Activated CD4-positive, alpha-beta T cell treated with anti-CD3 and anti-CD28 coated beads, Interleukin-2, amount 10 ng/mL, durations not matched to agents 24 days and 14 days (primary cell): Measurements from ENCODE around the gene ITIH1. TPM values are rescaled to one million over a fixed set of nuclear protein-coding genes. Genes with fewer than 3 reads are reported as not detected.
"Not testable (repeated sequence)": the region's sequence is repeated elsewhere in the genome, so short reads cannot be mapped to it uniquely, and the experiment has no call there.

Experiments
- DNase-seq: peaks from one replicate; pipeline ENCODE4 v3.0.0; 2022
- H3K27ac Mint-ChIP-seq: one replicate; pipeline ENCODE4 v1.8.0; 2022; ENCODE audit warnings: mild to moderate bottlenecking, mixed read lengths
- H3K27me3 Mint-ChIP-seq: one replicate; pipeline ENCODE4 v1.8.0; 2022; ENCODE audit warnings: mixed read lengths
- H3K36me3 Mint-ChIP-seq: one replicate; pipeline ENCODE4 v1.8.0; 2022; ENCODE audit warnings: low read depth, mild to moderate bottlenecking, mixed read lengths
- H3K4me1 Mint-ChIP-seq: one replicate; pipeline ENCODE4 v1.8.0; 2021; ENCODE audit warnings: mixed read lengths
- H3K4me3 Mint-ChIP-seq: one replicate; pipeline ENCODE4 v1.8.0; 2022; ENCODE audit warnings: mild to moderate bottlenecking, moderate library complexity, mixed read lengths
- H3K9me3 Mint-ChIP-seq: one replicate; pipeline ENCODE4 v1.8.0; 2021; ENCODE audit warnings: mixed read lengths
- intact Hi-C: fragments of 100-400 bp; cut with micrococcal nuclease; formaldehyde crosslinking; loops from one replicate; pipeline ENCODE4 v1.15.1; 2023
- total RNA-seq: library from RNA; stranded (reverse); gene quantifications from 2 replicates; pipeline ENCODE4 v1.2.3, GENCODE V29; 2022

The ITIH1 gene
- total RNA-seq, 1 donor from 2014 or later, result not detected

DNA sequence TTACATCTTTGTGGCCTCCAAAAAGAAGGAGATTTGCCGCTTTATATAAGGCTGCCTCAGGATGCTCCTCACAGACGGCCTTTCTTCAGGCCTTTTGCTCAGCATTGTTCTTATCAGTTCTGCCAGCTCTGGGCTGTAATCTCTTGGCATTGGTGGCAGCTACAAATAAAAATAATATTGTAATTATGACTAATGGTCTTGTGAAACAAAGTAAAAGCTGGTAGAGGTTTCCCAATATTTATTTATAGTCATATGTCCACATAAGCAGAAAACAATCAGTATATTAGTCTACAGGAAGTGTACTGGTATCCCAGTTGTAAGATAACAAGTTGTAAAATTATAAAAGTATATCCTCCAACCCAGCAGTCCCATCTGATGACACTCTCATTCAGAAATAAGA, 13.9 kb upstream of the ITIH1 start:
- intact Hi-C loops, result no loop called here

GRCh38 chr3:52769786-52770455, 7.5 kb upstream of the ITIH1 start:
- intact Hi-C loops, result loop anchor here (2.0 to 5.0 kb wide), 3 partner anchors 63 to 127 kb away; partner anchors contain the start of genes GNL3, PBRM1, SPCS1 and STIMATE
- Mint-ChIP-seq H3K27ac (peak overlapping the region; percentile 74), H3K4me1 (peaks cover 19% of the 10 kb centered on the region), H3K27me3 (no peaks in the 10 kb centered on the region), H3K9me3 (no peaks in the 10 kb centered on the region), H3K36me3 (peaks cover 16% of the 10 kb centered on the region), H3K4me3 (peak overlapping the region; percentile 88)
- DNase-seq, result no peak

More for the DNA sequence above, 13.9 kb upstream of the ITIH1 start:
- H3K27ac Mint-ChIP-seq, result no peak overlapping the region
- no peaks in the 10 kb centered on the region for H3K27me3 Mint-ChIP-seq
- no peak for DNase-seq
- H3K36me3 Mint-ChIP-seq, result peaks cover 47% of the 10 kb centered on the region
- H3K4me1 Mint-ChIP-seq, result no peaks in the 10 kb centered on the region
- no peaks in the 10 kb centered on the region for H3K9me3 Mint-ChIP-seq
- no peak overlapping the region for H3K4me3 Mint-ChIP-seq

DNA sequence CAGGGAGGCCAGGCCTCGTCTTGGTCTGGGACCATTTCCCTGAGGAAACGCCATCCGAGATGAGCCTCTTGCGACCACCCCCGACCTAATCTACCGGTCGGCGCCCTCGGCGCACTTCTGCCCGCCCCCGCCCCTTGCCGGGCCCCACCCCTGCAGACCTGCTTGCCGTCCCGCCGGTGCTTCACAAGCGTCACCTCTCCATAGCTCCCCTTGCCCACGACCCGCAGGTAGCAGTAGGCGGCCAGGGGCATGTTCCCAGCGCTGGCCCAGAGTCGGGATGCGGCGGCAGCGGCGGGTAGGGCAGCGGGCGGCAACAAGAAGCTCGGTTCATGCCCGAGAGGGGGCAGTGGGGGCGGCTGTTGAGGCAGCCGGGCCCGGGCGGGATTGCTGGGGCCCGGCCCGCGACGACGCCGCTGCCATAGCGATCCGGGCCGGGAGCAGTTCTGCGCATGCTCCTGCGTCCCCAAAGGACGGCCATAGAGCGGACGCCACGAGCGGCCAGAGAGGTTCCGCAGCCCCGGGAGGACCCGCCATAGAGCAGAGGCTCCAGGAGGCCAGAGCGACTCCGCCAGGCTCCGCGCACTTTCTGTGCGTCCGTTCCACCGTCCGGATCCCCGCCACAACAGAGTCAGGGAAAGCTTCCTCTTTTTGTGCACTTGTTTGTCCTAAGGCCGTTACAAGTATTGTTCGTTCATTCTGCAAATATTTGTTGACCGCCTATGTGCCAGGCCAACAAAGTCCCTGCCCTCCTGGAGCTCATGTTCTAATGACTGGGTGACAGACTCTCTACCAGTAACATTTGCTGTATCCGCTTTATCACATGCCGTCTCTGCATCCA, 6.7 kb upstream of the ITIH1 start, which contains the start of gene NEK4:
Gene NEK4, minus strand, starts transcription at position 445 of the 838 bp plus-strand sequence. Its CDS starts 194 bp downstream, at position 251.
- DNase-seq, result peak; percentile 95
- Mint-ChIP-seq H3K27me3 (no peaks in the 10 kb centered on the region), H3K27ac (peak within 1 kb of the TSS; percentile 94), H3K4me1 (peaks cover 19% of the 10 kb centered on the region), H3K9me3 (no peaks in the 10 kb centered on the region), H3K4me3 (peak within 1 kb of the TSS; percentile 88), H3K36me3 (peaks cover 13% of the 10 kb centered on the region)
- intact Hi-C loops, result loop anchor here (2.0 to 5.0 kb wide), 3 partner anchors 64 to 127 kb away; partner anchors contain the start of genes GNL3, PBRM1, SPCS1 and STIMATE

DNA sequence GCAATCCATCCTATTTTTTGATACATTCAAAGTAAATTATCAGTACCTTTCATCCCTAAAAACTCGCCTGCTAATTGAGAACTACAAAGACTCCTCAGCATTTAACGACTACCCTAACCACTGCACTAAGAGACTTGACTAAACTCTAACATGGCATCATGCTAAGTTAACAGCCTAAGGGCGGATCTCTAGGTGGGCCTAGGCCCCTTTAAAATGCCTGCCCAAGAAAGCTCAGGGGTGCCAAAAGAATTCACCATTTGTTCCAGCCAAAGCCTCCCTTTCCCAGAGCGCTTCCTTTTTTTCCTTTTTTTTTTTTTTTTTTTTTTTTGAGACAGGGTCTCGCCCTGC, 6.1 kb upstream of the ITIH1 start:
- Mint-ChIP-seq H3K27ac (peak overlapping the region; percentile 94), H3K9me3 (no peaks in the 10 kb centered on the region), H3K4me1 (peaks cover 19% of the 10 kb centered on the region), H3K36me3 (peaks cover 10% of the 10 kb centered on the region), H3K4me3 (peak overlapping the region; percentile 88), H3K27me3 (no peaks in the 10 kb centered on the region)
- DNase-seq, result no peak
- intact Hi-C loops, result loop anchor here (2.0 to 5.0 kb wide), 3 partner anchors 65 to 126 kb away; partner anchors contain the start of genes GNL3, PBRM1, SPCS1 and STIMATE

DNA sequence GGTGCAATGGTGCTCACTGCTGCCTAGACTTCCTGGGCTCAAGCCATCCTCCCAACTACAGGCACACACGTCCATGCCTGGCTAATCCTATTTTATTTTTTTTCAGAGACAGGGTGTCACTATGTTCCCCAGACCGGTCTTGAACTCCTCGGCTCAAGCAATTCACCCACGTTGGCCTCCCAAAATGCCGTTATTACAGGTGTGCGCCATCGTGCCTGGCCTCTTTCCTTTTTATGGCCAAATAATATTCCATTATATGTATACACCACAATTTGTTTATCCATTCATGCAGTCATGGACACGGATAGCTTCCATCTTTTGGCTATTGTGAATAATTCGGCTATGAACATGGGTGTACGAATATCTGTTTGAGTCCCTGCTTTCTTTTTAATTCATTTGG, 5.7 kb upstream of the ITIH1 start:
- no peaks in the 10 kb centered on the region for H3K27me3 Mint-ChIP-seq
- peaks cover 10% of the 10 kb centered on the region for H3K36me3 Mint-ChIP-seq
- peak overlapping the region; percentile 88 for H3K4me3 Mint-ChIP-seq
- intact Hi-C loops, result loop anchor here (2.0 to 5.0 kb wide), 3 partner anchors 65 to 126 kb away; partner anchors contain the start of genes GNL3, PBRM1, SPCS1 and STIMATE
- no peak for DNase-seq
- H3K9me3 Mint-ChIP-seq, result no peaks in the 10 kb centered on the region
- H3K27ac Mint-ChIP-seq, result peak overlapping the region; percentile 94
- peaks cover 19% of the 10 kb centered on the region for H3K4me1 Mint-ChIP-seq

- DNase-seq, result no peak
- Mint-ChIP-seq H3K9me3 (no peaks in the 10 kb centered on the region), H3K27me3 (no peaks in the 10 kb centered on the region), H3K4me3 (no peak overlapping the region), H3K27ac (no peak overlapping the region), H3K36me3 (no peaks in the 10 kb centered on the region), H3K4me1 (peaks cover 22% of the 10 kb centered on the region)
- intact Hi-C loops, result loop anchor here (5.0 kb wide), 2 partner anchors 86 to 124 kb away; partner anchors contain the start of genes GNL3, PBRM1 and STIMATE
Measured at GRCh38 chr3:52773361-52774065, 3.9 kb upstream of the ITIH1 start.

- Mint-ChIP-seq H3K4me3 (no peak overlapping the region), H3K27me3 (no peaks in the 10 kb centered on the region), H3K9me3 (no peaks in the 10 kb centered on the region), H3K27ac (no peak overlapping the region), H3K4me1 (peaks cover 22% of the 10 kb centered on the region), H3K36me3 (no peaks in the 10 kb centered on the region)
- intact Hi-C loops, result loop anchor here (5.0 kb wide), 2 partner anchors 87 to 123 kb away; partner anchors contain the start of genes GNL3, PBRM1 and STIMATE
- no peak for DNase-seq
Measured at GRCh38 chr3:52774066-52774713, 3.2 kb upstream of the ITIH1 start.

DNA sequence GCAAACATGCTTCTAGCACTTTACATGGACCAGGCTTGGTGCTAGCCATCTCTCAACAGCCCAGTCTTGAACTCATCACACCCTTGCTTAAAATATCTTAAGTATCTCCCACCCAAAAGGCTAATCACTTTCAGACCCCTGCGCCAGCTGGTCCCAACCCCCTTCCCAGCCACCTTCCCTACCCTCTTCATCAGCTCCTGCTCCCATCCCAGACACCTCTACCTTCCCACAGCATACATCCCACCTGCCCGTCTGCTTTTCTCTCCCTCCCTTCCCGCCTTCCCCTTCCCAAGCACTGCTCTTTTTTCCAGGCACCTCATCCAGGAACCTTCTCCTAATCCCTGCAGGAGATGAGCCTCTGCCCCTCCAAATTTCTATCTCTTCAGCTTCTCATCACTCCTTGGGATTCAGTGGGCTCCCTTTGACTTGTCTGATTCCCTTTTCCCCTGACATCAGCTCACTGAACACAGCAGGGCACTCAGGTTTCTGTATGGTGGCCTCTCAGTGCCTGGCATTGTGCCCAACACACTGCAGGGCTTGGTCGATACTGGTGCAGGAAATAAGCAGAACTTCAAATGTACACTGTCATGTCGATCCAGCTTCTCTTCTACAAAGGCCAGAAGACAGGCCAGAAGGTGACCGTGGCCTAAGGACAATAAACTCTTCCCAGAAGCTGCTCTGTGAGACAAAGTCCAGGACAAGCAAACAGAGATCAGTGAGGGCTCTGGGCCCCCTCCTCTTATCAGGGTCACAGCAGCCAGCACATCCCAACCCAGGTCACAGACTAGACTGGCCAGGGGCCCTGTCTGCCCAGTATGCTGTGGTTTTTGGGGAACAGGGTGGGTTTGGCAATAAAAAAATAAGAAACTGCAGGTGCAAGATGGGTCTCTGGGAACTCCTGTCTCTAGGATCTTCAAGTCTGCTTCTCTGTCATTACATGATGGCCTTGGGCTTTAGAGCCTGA, 2.2 kb upstream of the ITIH1 start:
- Mint-ChIP-seq H3K4me3 (no peak overlapping the region), H3K27ac (no peak overlapping the region)
- intact Hi-C loops, result loop anchor here (5.0 kb wide), 2 partner anchors 88 to 122 kb away; partner anchors contain the start of genes GNL3, PBRM1 and STIMATE

GRCh38 chr3:52775877-52776276, 1.5 kb upstream of the ITIH1 start:
- peaks cover 13% of the 10 kb centered on the region for H3K4me1 Mint-ChIP-seq
- H3K4me3 Mint-ChIP-seq, result no peak overlapping the region
- no peak overlapping the region for H3K27ac Mint-ChIP-seq
- H3K36me3 Mint-ChIP-seq, result no peaks in the 10 kb centered on the region
- no peak for DNase-seq
- no peaks in the 10 kb centered on the region for H3K9me3 Mint-ChIP-seq
- intact Hi-C loops, result no loop called here
- peaks cover 1% of the 10 kb centered on the region for H3K27me3 Mint-ChIP-seq

More for the DNA sequence above, 2.2 kb upstream of the ITIH1 start:
- no peaks in the 10 kb centered on the region for H3K9me3 Mint-ChIP-seq
- H3K4me1 Mint-ChIP-seq, result peaks cover 13% of the 10 kb centered on the region
- no peak for DNase-seq
- no peaks in the 10 kb centered on the region for H3K36me3 Mint-ChIP-seq
- peaks cover 1% of the 10 kb centered on the region for H3K27me3 Mint-ChIP-seq

- DNase-seq, H3K27ac Mint-ChIP-seq, H3K9me3 Mint-ChIP-seq, intact Hi-C loops, H3K4me1 Mint-ChIP-seq, H3K27me3 Mint-ChIP-seq, H3K4me3 Mint-ChIP-seq, H3K36me3 Mint-ChIP-seq: not testable (repeated sequence)
Measured at GRCh38 chr3:52776486-52776885, 913 bp upstream of the ITIH1 start.

DNA sequence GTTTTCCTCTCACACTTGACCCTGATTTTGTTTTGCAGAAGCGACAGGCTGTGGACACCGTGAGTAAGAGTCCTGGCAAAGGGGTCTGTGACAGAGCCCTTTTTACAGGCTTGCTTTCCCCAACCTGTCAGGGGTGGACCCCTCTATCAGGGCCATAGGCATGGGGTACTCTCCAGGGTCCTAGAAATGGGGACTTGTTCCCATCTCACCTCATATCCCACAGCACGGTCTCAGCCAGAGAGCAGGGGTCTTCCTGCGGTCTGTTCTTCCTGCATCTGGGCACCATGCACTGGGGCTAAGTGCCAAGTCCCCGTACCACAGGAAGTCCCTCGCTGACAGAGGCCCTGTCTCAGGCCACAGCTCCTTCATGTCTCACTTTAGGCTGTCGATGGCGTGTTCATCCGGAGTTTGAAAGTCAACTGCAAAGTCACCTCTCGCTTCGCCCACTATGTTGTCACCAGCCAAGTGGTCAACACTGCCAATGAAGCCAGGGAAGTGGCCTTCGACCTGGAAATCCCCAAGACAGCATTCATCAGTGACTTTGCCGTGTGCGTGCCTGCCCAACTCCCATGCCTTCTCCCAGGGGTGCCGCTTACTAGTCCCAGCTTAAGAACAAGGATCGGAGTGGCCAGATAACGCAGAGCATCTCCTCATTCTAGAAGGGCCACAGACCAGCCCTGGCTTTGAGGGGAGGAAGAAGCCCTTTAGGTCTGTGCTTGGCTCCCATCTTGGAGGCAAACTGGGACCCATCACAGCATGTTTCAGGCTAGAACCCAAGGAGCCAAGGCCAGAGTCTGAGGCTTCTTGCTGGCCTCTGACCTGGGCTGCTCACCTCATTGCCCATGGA, 783 bp downstream of the ITIH1 start:
- DNase-seq, result no peak
- Mint-ChIP-seq H3K4me3 (no peak overlapping the region), H3K9me3 (no peaks in the 10 kb centered on the region), H3K27me3 (peaks cover 14% of the 10 kb centered on the region), H3K27ac (no peak overlapping the region), H3K4me1 (peaks cover 6% of the 10 kb centered on the region), H3K36me3 (no peaks in the 10 kb centered on the region)
- intact Hi-C loops, result no loop called here
